SHP77 treated with DMSO at 0.1 percent for 48 hours (cell line): Measurements from ENCODE around the gene FAM177A1.

Experiments
- DNase-seq: peaks from one replicate; lab custom pipeline; 2025; lab: John Stamatoyannopoulos, UW

FAM177A1 gene

DNA sequence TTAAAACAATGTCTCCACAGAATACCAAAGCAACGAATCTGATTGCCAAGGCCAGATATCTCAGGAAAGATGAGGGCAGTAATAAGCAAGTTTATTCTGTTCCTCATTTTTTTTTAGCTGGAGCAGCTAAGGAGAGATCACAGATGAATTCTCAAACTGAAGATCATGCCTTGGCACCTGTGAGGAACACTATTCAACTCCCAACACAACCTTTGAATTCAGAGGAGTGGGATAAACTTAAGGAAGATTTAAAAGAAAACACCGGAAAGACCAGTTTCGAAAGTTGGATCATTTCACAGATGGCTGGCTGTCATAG, 77.3 kb downstream of the FAM177A1 start:
- no peak for DNase-seq

DNA sequence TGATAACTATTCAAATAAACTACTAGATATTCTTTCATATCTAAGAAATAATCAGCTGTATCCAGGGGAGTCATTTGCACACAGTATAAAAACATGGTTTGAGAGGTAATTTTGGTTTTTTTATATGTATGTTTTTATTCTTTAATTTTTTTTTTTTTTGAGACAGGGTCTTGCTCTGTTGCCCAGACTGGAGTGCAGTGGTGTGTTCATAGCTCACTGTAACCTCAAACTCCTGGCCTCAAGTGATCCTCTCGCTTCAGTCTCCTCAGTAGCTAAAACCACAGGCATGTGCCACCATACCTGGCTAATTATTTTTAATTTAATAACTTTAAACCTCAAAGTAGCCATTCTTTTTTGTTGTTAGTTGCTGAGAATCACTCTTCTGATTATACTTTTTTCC, 78.1 kb downstream of the FAM177A1 start:
- DNase-seq = no peak
